ENCODE data around the gene CTNND2.
"Not testable (repeated sequence)": the region's sequence is repeated elsewhere in the genome, so short reads cannot be mapped to it uniquely, and the experiment has no call there.

Gene CTNND2

GRCh38 chr5:11869203-11869602 lies 35.0 kb downstream of the CTNND2 start:
- no peak for DNase-seq

- DNase-seq, result no peak
These were observed 40.3 kb downstream of the CTNND2 start for GRCh38 chr5:11863911-11864310.

- DNase-seq, result no peak
These were observed 46.9 kb downstream of the CTNND2 start for GRCh38 chr5:11857391-11857790.

GRCh38 chr5:11854936-11855335 lies 49.3 kb downstream of the CTNND2 start:
- no peak for DNase-seq

GRCh38 chr5:11853796-11854195 lies 50.5 kb downstream of the CTNND2 start:
- no peak for DNase-seq

GRCh38 chr5:11853140-11853539 lies 51.1 kb downstream of the CTNND2 start:
- no peak for DNase-seq

- DNase-seq, result no peak
These were observed 51.5 kb downstream of the CTNND2 start for GRCh38 chr5:11852717-11853087.

GRCh38 chr5:11851965-11852716 lies 52.1 kb downstream of the CTNND2 start:
- DNase-seq, result no peak

- no peak for DNase-seq
These were observed 52.8 kb downstream of the CTNND2 start for GRCh38 chr5:11851416-11851815.

- DNase-seq, result not testable (repeated sequence)
These were observed 75.7 kb downstream of the CTNND2 start for GRCh38 chr5:11828566-11828965.

- no peak for DNase-seq
These were observed 81.6 kb downstream of the CTNND2 start for GRCh38 chr5:11822598-11822997.

GRCh38 chr5:11815916-11816315 lies 88.3 kb downstream of the CTNND2 start:
- no peak for DNase-seq

GRCh38 chr5:11815481-11815880 lies 88.8 kb downstream of the CTNND2 start:
- no peak for DNase-seq

GRCh38 chr5:11814373-11814772 lies 89.9 kb downstream of the CTNND2 start:
- DNase-seq, result no peak

- DNase-seq, result no peak
These were observed 94.8 kb downstream of the CTNND2 start for GRCh38 chr5:11809407-11809806.

- no peak for DNase-seq
These were observed 100.8 kb downstream of the CTNND2 start for GRCh38 chr5:11803436-11803835.

GRCh38 chr5:11801061-11801460 lies 103.2 kb downstream of the CTNND2 start:
- DNase-seq, result no peak

- DNase-seq, result no peak
These were observed 107.1 kb downstream of the CTNND2 start for GRCh38 chr5:11797132-11797531.

GRCh38 chr5:11793396-11793795 lies 110.8 kb downstream of the CTNND2 start:
- no peak for DNase-seq

- DNase-seq, result no peak
These were observed 111.6 kb downstream of the CTNND2 start for GRCh38 chr5:11792621-11793020.

- no peak for DNase-seq
These were observed 112.5 kb downstream of the CTNND2 start for GRCh38 chr5:11791792-11792191.

- DNase-seq, result no peak
These were observed 114.0 kb downstream of the CTNND2 start for GRCh38 chr5:11790201-11790600.

- no peak for DNase-seq
These were observed 118.4 kb downstream of the CTNND2 start for GRCh38 chr5:11785771-11786352.

- no peak for DNase-seq
These were observed 123.5 kb downstream of the CTNND2 start for GRCh38 chr5:11780641-11781345.
